MCF 10A (cell line): ENCODE measurements around the gene TLCD2. TPM values are rescaled to one million over a fixed set of nuclear protein-coding genes. Genes with fewer than 3 reads are reported as not detected.

Experiments used
- BruUV-seq: library from RNA; stranded (reverse); fragments of 400-500 nt; replicated peaks from 2 replicates; lab custom pipeline; 2021; lab: Mats Ljungman, UMichigan
- CTCF ChIA-PET: fragments of 300-600 bp; sonication (Branson Sonifier 250); formaldehyde crosslinking; extraction: SDS; loops from one replicate; lab custom pipeline; 2021; ENCODE audit warnings: antibody characterized with exemption, inconsistent platforms; lab: Yijun Ruan, JAX
- POLR2A ChIA-PET: fragments of 300-600, 350-650 bp; sonication (Branson Sonifier 250); formaldehyde crosslinking; extraction: SDS; loops from one replicate; lab custom pipeline; 2020; ENCODE audit warnings: antibody characterized with exemption, inconsistent platforms; lab: Yijun Ruan, JAX
- DNase-seq: peaks from one replicate; pipeline ENCODE4 v3.0.0-alpha.2; 2018; ENCODE audit not compliant: unreplicated experiment
- H3K27ac Mint-ChIP-seq: one replicate; pipeline ENCODE4 v1.8.0; 2022; ENCODE audit warnings: mild to moderate bottlenecking, low read depth, mixed read lengths; ENCODE audit not compliant: unreplicated experiment
- H3K27me3 Mint-ChIP-seq: one replicate; pipeline ENCODE4 v1.8.0; 2022; ENCODE audit warnings: mixed read lengths; ENCODE audit not compliant: insufficient read depth, unreplicated experiment
- H3K36me3 Mint-ChIP-seq: one replicate; pipeline ENCODE4 v1.8.0; 2022; ENCODE audit warnings: mild to moderate bottlenecking, moderate library complexity, mixed read lengths; ENCODE audit not compliant: insufficient read depth, unreplicated experiment
- H3K4me1 Mint-ChIP-seq: one replicate; pipeline ENCODE4 v1.8.0; 2022; ENCODE audit warnings: mixed read lengths; ENCODE audit not compliant: insufficient read depth, unreplicated experiment
- H3K4me3 Mint-ChIP-seq: one replicate; pipeline ENCODE4 v1.8.0; 2022; ENCODE audit warnings: mild to moderate bottlenecking, moderate library complexity, mixed read lengths; ENCODE audit not compliant: unreplicated experiment
- H3K9me3 Mint-ChIP-seq: one replicate; pipeline ENCODE4 v1.8.0; 2022; ENCODE audit warnings: mixed read lengths; ENCODE audit not compliant: unreplicated experiment
- intact Hi-C: fragments of 100-400 bp; cut with micrococcal nuclease; formaldehyde crosslinking; loops from 2 replicates; pipeline ENCODE4 v1.14.1; 2022
- total RNA-seq: library from RNA; stranded (reverse); gene quantifications from 2 replicates; pipeline ENCODE4 v1.2.3, GENCODE V29; 2022
- TF ChIP-seq, protein P1 (sequence below): fragments of 200-600 bp; IDR thresholded peaks from one replicate; pipeline ENCODE4 v1.8.0; 2022; ENCODE audit warnings: antibody characterized with exemption, mild to moderate bottlenecking; ENCODE audit not compliant: unreplicated experiment

Gene TLCD2
- total RNA-seq, 1 experiment from 2014 or later = 2.5 TPM

DNA sequence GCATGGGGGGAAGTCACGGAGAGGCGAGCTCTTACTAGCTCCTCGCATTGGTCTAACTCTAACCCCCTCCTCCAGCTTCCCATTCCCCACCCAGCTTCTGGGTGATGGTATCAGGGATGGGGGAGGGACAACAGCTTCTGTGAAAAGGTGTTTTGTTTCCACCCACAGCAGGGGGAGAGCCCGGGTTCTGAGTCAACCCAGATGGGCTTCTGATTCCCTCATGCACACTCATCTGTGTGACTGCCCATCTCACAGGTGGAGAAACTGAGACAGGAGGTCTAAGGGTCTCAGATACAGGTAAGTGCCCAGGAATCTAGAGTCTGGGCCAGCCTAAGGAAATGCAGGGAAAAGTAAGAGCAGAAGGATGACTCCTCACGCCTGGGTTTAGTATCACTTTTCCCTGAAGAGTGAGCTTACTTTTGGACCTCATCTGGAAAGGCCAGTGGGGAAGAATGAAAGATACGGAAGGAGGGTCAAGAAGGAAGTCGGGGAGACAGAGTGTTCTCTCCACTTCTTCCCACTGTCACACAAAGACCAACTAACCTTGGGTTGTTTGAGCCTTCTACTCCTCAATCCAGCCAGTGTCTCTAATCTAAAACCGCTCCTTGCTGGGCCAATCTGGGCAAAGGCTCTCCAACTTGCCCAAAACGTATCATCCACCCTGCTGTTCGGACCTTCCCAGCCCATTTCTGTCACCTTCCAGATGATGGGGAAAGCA is 3.1 kb upstream of the TLCD2 start:
- Mint-ChIP-seq H3K27ac (no peak overlapping the region), H3K27me3 (no peaks in the 10 kb centered on the region), H3K4me1 (peaks cover 23% of the 10 kb centered on the region), H3K36me3 (peaks cover 27% of the 10 kb centered on the region), H3K4me3 (peak overlapping the region; percentile 87), H3K9me3 (no peaks in the 10 kb centered on the region)
- ChIA-PET POLR2A (interaction anchor here (0.7 to 5.6 kb wide), 12 partner anchors 19 to 312 kb away, joined by 3 to 112 read pairs (median 10); partner anchors contain the start of genes PRPF8, RPA1, RTN4RL1 and SMYD4), CTCF (interaction anchor here (0.6 to 2.5 kb wide), 19 partner anchors 9 to 212 kb away, joined by 3 to 15 read pairs (median 4); partner anchors contain the start of gene RILP)
- no peak for DNase-seq
- intact Hi-C loops = loop anchor here (10.0 kb wide), 1 partner anchor 139 kb away; no protein-coding TSS in a partner anchor
- TF ChIP-seq, protein P1, sequence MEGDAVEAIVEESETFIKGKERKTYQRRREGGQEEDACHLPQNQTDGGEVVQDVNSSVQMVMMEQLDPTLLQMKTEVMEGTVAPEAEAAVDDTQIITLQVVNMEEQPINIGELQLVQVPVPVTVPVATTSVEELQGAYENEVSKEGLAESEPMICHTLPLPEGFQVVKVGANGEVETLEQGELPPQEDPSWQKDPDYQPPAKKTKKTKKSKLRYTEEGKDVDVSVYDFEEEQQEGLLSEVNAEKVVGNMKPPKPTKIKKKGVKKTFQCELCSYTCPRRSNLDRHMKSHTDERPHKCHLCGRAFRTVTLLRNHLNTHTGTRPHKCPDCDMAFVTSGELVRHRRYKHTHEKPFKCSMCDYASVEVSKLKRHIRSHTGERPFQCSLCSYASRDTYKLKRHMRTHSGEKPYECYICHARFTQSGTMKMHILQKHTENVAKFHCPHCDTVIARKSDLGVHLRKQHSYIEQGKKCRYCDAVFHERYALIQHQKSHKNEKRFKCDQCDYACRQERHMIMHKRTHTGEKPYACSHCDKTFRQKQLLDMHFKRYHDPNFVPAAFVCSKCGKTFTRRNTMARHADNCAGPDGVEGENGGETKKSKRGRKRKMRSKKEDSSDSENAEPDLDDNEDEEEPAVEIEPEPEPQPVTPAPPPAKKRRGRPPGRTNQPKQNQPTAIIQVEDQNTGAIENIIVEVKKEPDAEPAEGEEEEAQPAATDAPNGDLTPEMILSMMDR = no peak
- BruUV-seq = TSS peak; percentile 29

DNA sequence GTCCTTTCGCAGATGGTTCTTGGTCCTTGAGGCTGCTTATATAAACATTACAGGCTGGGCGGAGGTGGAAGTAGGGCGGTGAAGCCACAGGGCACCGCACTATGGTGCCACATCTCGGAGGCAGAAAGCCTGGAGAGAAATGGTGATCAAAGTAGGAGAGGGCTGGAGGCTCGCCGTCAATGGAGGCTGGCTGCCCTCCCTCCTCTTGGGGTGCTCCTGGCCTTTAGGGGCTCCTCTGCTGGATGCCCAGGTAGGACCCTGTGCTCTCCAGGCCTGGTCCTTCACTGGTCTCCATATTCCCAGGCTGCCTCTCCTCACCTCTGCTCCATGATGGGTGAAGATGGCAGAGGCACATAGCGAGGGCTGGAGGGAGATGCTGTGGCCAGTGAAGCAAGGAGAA is 2.1 kb upstream of the TLCD2 start:
- no peak overlapping the region for H3K27ac Mint-ChIP-seq
- H3K27me3 Mint-ChIP-seq = no peaks in the 10 kb centered on the region
- BruUV-seq = no TSS peak
- H3K9me3 Mint-ChIP-seq = no peaks in the 10 kb centered on the region
- TF ChIP-seq, protein P1 = no peak
- CTCF ChIA-PET = interaction anchor here (1.0 to 2.0 kb wide), 2 partner anchors 43 to 44 kb away, joined by 3 to 8 read pairs; no protein-coding TSS in a partner anchor
- H3K4me1 Mint-ChIP-seq = peaks cover 21% of the 10 kb centered on the region
- DNase-seq = no peak
- intact Hi-C loops = loop anchor here (10.0 kb wide), 1 partner anchor 137 kb away; no protein-coding TSS in a partner anchor
- POLR2A ChIA-PET = no interaction called here
- peaks cover 27% of the 10 kb centered on the region for H3K36me3 Mint-ChIP-seq
- H3K4me3 Mint-ChIP-seq = no peak overlapping the region

DNA sequence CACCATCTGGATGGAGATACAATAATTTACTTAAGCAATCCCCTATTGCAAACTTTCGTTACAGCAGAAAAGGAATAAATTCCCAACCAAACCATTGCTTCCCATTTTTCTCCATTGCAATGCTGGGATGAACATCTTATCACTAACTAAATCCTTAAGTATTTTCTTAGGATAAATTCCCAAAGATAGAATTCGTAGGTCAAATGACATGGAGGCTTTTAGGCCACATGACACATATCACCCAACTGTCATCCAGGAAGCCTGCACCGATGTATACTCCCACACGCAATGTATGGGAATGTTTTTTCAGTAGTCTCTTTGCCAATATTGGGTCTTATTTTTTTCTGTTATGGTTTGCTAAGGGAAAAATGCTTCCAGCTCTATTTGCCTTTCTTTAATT is 1.6 kb upstream of the TLCD2 start:
- peaks cover 27% of the 10 kb centered on the region for H3K36me3 Mint-ChIP-seq
- ChIA-PET POLR2A (interaction anchor here (0.5 to 1.0 kb wide), 3 partner anchors 59 to 145 kb away, joined by 3 read pairs; no protein-coding TSS in a partner anchor), CTCF (no interaction called here)
- TF ChIP-seq, protein P1 = no peak
- intact Hi-C loops = loop anchor here (10.0 kb wide), 1 partner anchor 137 kb away; no protein-coding TSS in a partner anchor
- H3K4me3 Mint-ChIP-seq = peak overlapping the region; percentile 68
- no peaks in the 10 kb centered on the region for H3K9me3 Mint-ChIP-seq
- H3K27me3 Mint-ChIP-seq = no peaks in the 10 kb centered on the region
- no peak for DNase-seq
- BruUV-seq = no TSS peak
- peaks cover 21% of the 10 kb centered on the region for H3K4me1 Mint-ChIP-seq
- no peak overlapping the region for H3K27ac Mint-ChIP-seq

DNA sequence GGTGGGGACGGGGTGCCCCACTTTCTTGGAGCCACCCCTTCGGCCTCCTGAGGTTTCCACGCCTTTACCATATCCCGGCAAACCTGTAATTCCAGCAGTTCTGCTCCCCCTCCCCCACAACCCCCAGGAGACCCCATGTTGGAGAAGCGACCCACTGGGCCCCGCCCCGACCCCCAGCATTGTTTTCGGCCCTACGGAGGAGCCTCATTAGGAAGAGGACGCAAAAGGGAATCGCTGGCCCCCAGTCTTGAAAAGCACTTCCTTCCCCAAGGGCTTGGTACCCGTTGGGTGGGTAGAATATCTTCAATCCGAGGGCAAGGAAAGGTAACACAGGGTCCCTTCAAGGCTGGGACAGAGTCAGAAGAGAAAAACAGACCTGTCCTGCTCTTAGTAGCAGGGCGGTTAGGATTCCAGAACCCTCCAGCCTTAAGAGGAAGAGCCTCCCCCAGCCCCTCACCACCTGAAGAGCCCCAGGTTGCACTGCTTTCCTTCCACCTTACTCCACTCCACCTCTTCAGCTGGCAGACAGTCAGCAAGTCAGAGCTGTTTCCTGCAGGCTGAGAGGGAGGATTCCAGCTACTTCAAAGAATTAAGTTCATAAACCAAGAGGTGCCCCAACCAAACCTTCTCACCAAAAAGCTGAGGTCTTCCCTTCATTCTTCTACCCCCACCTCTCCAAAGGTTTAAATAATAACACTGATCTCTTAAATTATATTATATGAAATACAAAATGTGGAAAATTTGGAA is 803 bp upstream of the TLCD2 start:
- Mint-ChIP-seq H3K27ac (peak overlapping the region; percentile 16), H3K36me3 (peaks cover 27% of the 10 kb centered on the region), H3K4me3 (peak overlapping the region; percentile 68), H3K27me3 (no peaks in the 10 kb centered on the region), H3K9me3 (no peaks in the 10 kb centered on the region), H3K4me1 (peaks cover 21% of the 10 kb centered on the region)
- CTCF ChIA-PET = interaction anchor here (0.6 kb wide), 1 partner anchor 87 kb away, joined by 3 read pairs; no protein-coding TSS in a partner anchor
- TF ChIP-seq, protein P1 = no peak
- intact Hi-C loops = loop anchor here (1.0 to 10.0 kb wide), 2 partner anchors 42 to 136 kb away; no protein-coding TSS in a partner anchor
- DNase-seq = no peak
- BruUV-seq = no TSS peak
- POLR2A ChIA-PET = interaction anchor here (0.6 to 2.9 kb wide), 4 partner anchors 27 to 689 kb away, joined by 3 to 23 read pairs (median 3); partner anchors contain the start of gene PRPF8
